Gastroesophageal sphincter (tissue), 4 donors: Measurements from ENCODE around the gene ARHGAP12. TPM values are rescaled to one million over a fixed set of nuclear protein-coding genes. Genes with fewer than 3 reads are reported as not detected.

Experiments used
- ATAC-seq: fragments of 150-250 bp; one replicate; pipeline ENCODE4 v1.9.1; 2016; ENCODE audit warnings: mild to moderate bottlenecking, moderate library complexity
- H3K27ac ChIP-seq, 4 donors: fragments of 200-600 bp; sonication (generic) in 3 of 4; 1 replicate in 3 of 4; 2 replicates in 1 of 4; pipeline ENCODE4 v1.5.1; 2016 to 2019
- H3K27me3 ChIP-seq: fragments of 200-600 bp; sonication (generic); one replicate; pipeline ENCODE4 v1.5.1; 2019
- H3K36me3 ChIP-seq, 2 donors: fragments of 200-600 bp; sonication (generic); one replicate each; pipeline ENCODE4 v1.5.1; 2019; ENCODE audit warnings: control low read depth in 1 of 2
- H3K4me1 ChIP-seq, 3 donors: fragments of 200-600 bp; sonication (generic); 1 replicate in 2 of 3; 2 replicates in 1 of 3; pipeline ENCODE4 v1.5.1; 2016 to 2019; ENCODE audit warnings: control low read depth in 2 of 3
- H3K4me3 ChIP-seq, 2 donors: fragments of 200-600 bp; sonication (generic); one replicate each; pipeline ENCODE4 v1.5.1; 2019; ENCODE audit warnings: mild to moderate bottlenecking in 1 of 2, moderate library complexity in 1 of 2
- H3K9me3 ChIP-seq, 3 donors: fragments of 200-600 bp; sonication (generic); one replicate each; pipeline ENCODE4 v1.5.1; 2017 to 2019; ENCODE audit warnings: control low read depth in 2 of 3
- CTCF ChIP-seq, 4 experiments: fragments of 200-600 bp in 2 of 4; fragments of 450-650 bp in 2 of 4; sonication (generic) in 1 of 4; IDR thresholded peaks; one replicate each; pipeline ENCODE4 v1.5.1; 2017 to 2019; ENCODE audit warnings: antibody characterized with exemption in 4 of 4, mild to moderate bottlenecking in 2 of 4, moderate library complexity in 2 of 4
- EP300 ChIP-seq: sonication (generic); formaldehyde crosslinking; IDR thresholded peaks from one replicate; pipeline ENCODE4 v1.6.1; 2017; ENCODE audit warnings: antibody characterized with exemption, mild to moderate bottlenecking
- POLR2A ChIP-seq, 2 donors: fragments of 450-650 bp; IDR thresholded peaks; one replicate each; pipeline ENCODE4 v1.6.1; 2017; ENCODE audit warnings: antibody characterized with exemption in 2 of 2, mild to moderate bottlenecking in 2 of 2, moderate library complexity in 1 of 2
- POLR2AphosphoS5 ChIP-seq: sonication (generic); formaldehyde crosslinking; IDR thresholded peaks from one replicate; pipeline ENCODE4 v1.6.1; 2017; ENCODE audit warnings: antibody characterized with exemption
- WGBS, 2 donors: methylation state at CpG; one replicate each; pipeline ENCODE4 v1.1.5; 2018; ENCODE audit warnings: low coverage in 1 of 2; 5-methylcytosine and 5-hydroxymethylcytosine counted together
- total RNA-seq, 4 donors: library from RNA; depleted of rRNA; stranded (reverse); fragments of >200 nt; gene quantifications; one replicate each; pipeline ENCODE4 v1.1.0, GENCODE V29; 2016

ARHGAP12 gene
- total RNA-seq, 4 donors from 2014 or later: 28.0 to 43.1 (median 41.1) TPM

- WGBS, 2 donors: 89 to 91% methylated on average over 6 of the region's 6 CpGs
- no peak for ATAC-seq
These were observed 51.8 kb downstream of the ARHGAP12 start for GRCh38 chr10:31876652-31877352.

GRCh38 chr10:31875608-31876007 is 53.0 kb downstream of the ARHGAP12 start:
- 85 to 95% methylated on average over 2 of the region's 2 CpGs for WGBS, 2 donors
- Histone ChIP-seq H3K9me3 (no peaks in the 10 kb centered on the region), H3K27me3 (no peaks in the 10 kb centered on the region), H3K36me3 (no peaks in the 10 kb centered on the region), H3K4me3 (no peak overlapping the region), H3K4me1 (peaks cover 0 to 8% (median 0%) of the 10 kb centered on the region in 3 donors), H3K27ac (no peak overlapping the region)
- ATAC-seq: no peak
- no peak for TF ChIP-seq POLR2A (IDR thresholded peaks at IDR 0.05)
- TF ChIP-seq CTCF (IDR thresholded peaks at IDR 0.05): no peak
- TF ChIP-seq EP300: no peak
- no peak for TF ChIP-seq POLR2AphosphoS5

More at GRCh38 chr10:31876652-31877352, 51.8 kb downstream of the ARHGAP12 start:
- peaks cover 0 to 2% (median 0%) of the 10 kb centered on the region in 3 donors for H3K4me1 ChIP-seq
- no peak overlapping the region for H3K4me3 ChIP-seq
- H3K9me3 ChIP-seq: no peaks in the 10 kb centered on the region
- H3K27ac ChIP-seq: no peak overlapping the region
- no peaks in the 10 kb centered on the region for H3K36me3 ChIP-seq
- H3K27me3 ChIP-seq: no peaks in the 10 kb centered on the region
- TF ChIP-seq EP300 (no peak), CTCF (IDR thresholded peaks at IDR 0.05) (no peak), POLR2A (IDR thresholded peaks at IDR 0.05) (no peak), POLR2AphosphoS5 (no peak)

GRCh38 chr10:31873724-31874123 is 54.9 kb downstream of the ARHGAP12 start:
- 82 to 90% methylated on average over 1 of the region's 1 CpG for WGBS, 2 donors
- no peak overlapping the region for H3K27ac ChIP-seq
- no peak for ATAC-seq
- H3K4me1 ChIP-seq: peaks cover 0 to 8% (median 0%) of the 10 kb centered on the region in 3 donors
- no peak for TF ChIP-seq POLR2AphosphoS5
- TF ChIP-seq POLR2A (IDR thresholded peaks at IDR 0.05): no peak
- no peak for TF ChIP-seq CTCF (IDR thresholded peaks at IDR 0.05)
- TF ChIP-seq EP300: no peak
- H3K4me3 ChIP-seq: no peak overlapping the region
- no peaks in the 10 kb centered on the region for H3K36me3 ChIP-seq
- H3K9me3 ChIP-seq: no peaks in the 10 kb centered on the region
- H3K27me3 ChIP-seq: no peaks in the 10 kb centered on the region

- H3K27me3 ChIP-seq: no peaks in the 10 kb centered on the region
- peaks cover 0 to 10% (median 0%) of the 10 kb centered on the region in 3 donors for H3K4me1 ChIP-seq
- ATAC-seq: no peak
- TF ChIP-seq EP300 (no peak), CTCF (IDR thresholded peaks at IDR 0.05) (no peak), POLR2A (IDR thresholded peaks at IDR 0.05) (no peak), POLR2AphosphoS5 (no peak)
- WGBS, 2 donors: 81 to 82% methylated on average over 5 to 7 of the region's 7 CpGs
- no peak overlapping the region for H3K4me3 ChIP-seq
- no peak overlapping the region for H3K27ac ChIP-seq
- H3K9me3 ChIP-seq: no peaks in the 10 kb centered on the region
- no peaks in the 10 kb centered on the region for H3K36me3 ChIP-seq
These were observed 57.2 kb downstream of the ARHGAP12 start for GRCh38 chr10:31871266-31872065.
